Activated gamma-delta T cell (primary cell): ENCODE measurements around the gene ATP6V1B1.

Experiments used
- DNase-seq: peaks from one replicate; lab custom pipeline; 2025; lab: John Stamatoyannopoulos, UW

The ATP6V1B1 gene

GRCh38 chr2:70966681-70967080 lies 31.0 kb downstream of the ATP6V1B1 start:
- no peak for DNase-seq

- DNase-seq = no peak
These were observed 31.5 kb downstream of the ATP6V1B1 start for GRCh38 chr2:70967189-70967588.

GRCh38 chr2:70974592-70974991 lies 38.9 kb downstream of the ATP6V1B1 start:
- no peak for DNase-seq

- no peak for DNase-seq
These were observed 39.5 kb downstream of the ATP6V1B1 start for GRCh38 chr2:70975237-70975636.

- no peak for DNase-seq
These were observed 42.0 kb downstream of the ATP6V1B1 start for GRCh38 chr2:70977605-70978205.

GRCh38 chr2:70978341-70979179 lies 42.9 kb downstream of the ATP6V1B1 start, which contains the start of gene ANKRD53:
Gene ANKRD53 (plus strand): TSS chr2:70978630. CDS start chr2:70978646, 16 bp downstream.
- DNase-seq = no peak

GRCh38 chr2:70979180-70979488 lies 43.4 kb downstream of the ATP6V1B1 start:
- no peak for DNase-seq

- no peak for DNase-seq
These were observed 43.9 kb downstream of the ATP6V1B1 start for GRCh38 chr2:70979626-70980025.

- DNase-seq = no peak
These were observed 45.7 kb downstream of the ATP6V1B1 start for GRCh38 chr2:70981421-70981820.

- no peak for DNase-seq
These were observed 46.4 kb downstream of the ATP6V1B1 start for GRCh38 chr2:70981866-70982810.

- DNase-seq = no peak
These were observed 47.3 kb downstream of the ATP6V1B1 start for GRCh38 chr2:70982971-70983370.

GRCh38 chr2:70983506-70984227 lies 48.0 kb downstream of the ATP6V1B1 start:
- no peak for DNase-seq

- DNase-seq = no peak
These were observed 48.5 kb downstream of the ATP6V1B1 start for GRCh38 chr2:70984228-70984575.

- DNase-seq = peak; percentile 65
These were observed 49.0 kb downstream of the ATP6V1B1 start for GRCh38 chr2:70984576-70985282.

GRCh38 chr2:70985283-70985688 lies 49.6 kb downstream of the ATP6V1B1 start:
- no peak for DNase-seq

GRCh38 chr2:70985956-70986355 lies 50.3 kb downstream of the ATP6V1B1 start:
- DNase-seq = no peak

- no peak for DNase-seq
These were observed 50.9 kb downstream of the ATP6V1B1 start for GRCh38 chr2:70986499-70987189.

- no peak for DNase-seq
These were observed 51.7 kb downstream of the ATP6V1B1 start for GRCh38 chr2:70987386-70987785.

- DNase-seq = no peak
These were observed 52.5 kb downstream of the ATP6V1B1 start for GRCh38 chr2:70988151-70988550.
